K562 (cell line): Measurements from ENCODE around the gene OIT3. TPM values are rescaled to one million over a fixed set of nuclear protein-coding genes. Genes with fewer than 3 reads are reported as not detected.

Experiments
- BRCA1 ChIP-seq, 2 experiments: fragments of 450-650 bp in 1 of 2; sonication (generic) in 1 of 2; formaldehyde crosslinking in 1 of 2; IDR thresholded peaks; 2 replicates each; pipeline versions ENCODE4 v1.5.0 to v1.6.1; 2017 to 2020; ENCODE audit warnings: mild to moderate bottlenecking in 1 of 2, missing genetic modification reagents in 1 of 2
- BRF1 ChIP-seq: IDR thresholded peaks from 3 replicates; pipeline ENCODE4 v1.6.1; 2011; ENCODE audit warnings: borderline replicate concordance, mild to moderate bottlenecking; ENCODE audit not compliant: insufficient read length; ENCODE audit errors: extremely low read depth
- CREB5 ChIP-seq: fragments of 250-450 bp; sonication (Bioruptor Pico); IDR thresholded peaks from 2 replicates; pipeline ENCODE4 v1.5.0; 2020; ENCODE audit warnings: mild to moderate bottlenecking
- FOXK2 ChIP-seq, 2 experiments: fragments of 450-650 bp; IDR thresholded peaks in 1 of 2; conservative IDR thresholded peaks in 1 of 2; 2 replicates each; pipeline ENCODE4 v1.6.1; 2016; ENCODE audit warnings: low read depth in 2 of 2, mild to moderate bottlenecking in 1 of 2
- FOXP1 ChIP-seq: sonication (generic); formaldehyde crosslinking; IDR thresholded peaks from 2 replicates; pipeline ENCODE4 v1.8.0; 2022; ENCODE audit warnings: mild to moderate bottlenecking, missing genetic modification reagents
- HINFP ChIP-seq: fragments of 450-650 bp; conservative IDR thresholded peaks from 2 replicates; pipeline ENCODE4 v1.6.1; 2016; ENCODE audit warnings: missing genetic modification characterization, low read depth, mild to moderate bottlenecking, control low read depth, missing compliant biosample characterization
- MYC ChIP-seq, 2 experiments: fragments of 250-450 bp in 1 of 2; sonication (Bioruptor Pico) in 1 of 2; IDR thresholded peaks; 2 replicates each; pipeline versions ENCODE4 v1.5.1 to v1.6.1; 2012 to 2021; ENCODE audit warnings: low read depth in 2 of 2, borderline replicate concordance in 1 of 2, improper control_type of control experiment in 1 of 2, low read length in 1 of 2, mild to moderate bottlenecking in 1 of 2, moderate library complexity in 1 of 2
- POLR2A ChIP-seq: fragments of 450-650 bp; conservative IDR thresholded peaks from 2 replicates; pipeline ENCODE4 v1.6.1; 2016
- RREB1 ChIP-seq: fragments of 250-450 bp; sonication (Bioruptor Pico); IDR thresholded peaks from 2 replicates; pipeline ENCODE4 v1.4.0; 2020
- SMARCE1 ChIP-seq: fragments of 450-650 bp; IDR thresholded peaks from 2 replicates; pipeline ENCODE4 v1.7.1; 2016; ENCODE audit warnings: mild to moderate bottlenecking
- STAT5A ChIP-seq: IDR thresholded peaks from 2 replicates; pipeline ENCODE4 v1.6.1; 2012; ENCODE audit warnings: low read length, inconsistent platforms, borderline replicate concordance
- THRAP3 ChIP-seq: fragments of 450-650 bp; IDR thresholded peaks from 2 replicates; pipeline ENCODE4 v1.6.1; 2016; ENCODE audit warnings: mild to moderate bottlenecking, inconsistent platforms, borderline replicate concordance
- XRCC5 ChIP-seq: fragments of 200-400 bp; formaldehyde crosslinking; IDR thresholded peaks from 2 replicates; pipeline ENCODE4 v1.6.1; 2017; ENCODE audit warnings: low read depth, mild to moderate bottlenecking, low read length
- ZBTB26 ChIP-seq: fragments of 450-650 bp; formaldehyde crosslinking; IDR thresholded peaks from 2 replicates; pipeline ENCODE4 v1.4.0; 2022; ENCODE audit warnings: missing genetic modification characterization
- ZNF134 ChIP-seq: fragments of 250-450 bp; sonication (Bioruptor Pico); conservative IDR thresholded peaks from 2 replicates; pipeline ENCODE4 v1.4.0; 2020
- ZNF140 ChIP-seq: fragments of 250-450 bp; sonication (Bioruptor Pico); IDR thresholded peaks from 2 replicates; pipeline ENCODE4 v1.8.0; 2021; ENCODE audit warnings: moderate library complexity, mild to moderate bottlenecking, inconsistent platforms
- ZNF24 ChIP-seq: fragments of 450-650 bp; IDR thresholded peaks from 2 replicates; pipeline ENCODE4 v1.6.1; 2016
- ZNF436 ChIP-seq: fragments of 250-450, 450-650 bp; sonication (Bioruptor Pico); formaldehyde crosslinking; IDR thresholded peaks from 2 replicates; pipeline ENCODE4 v1.7.0; 2020; ENCODE audit warnings: mild to moderate bottlenecking
- ZNF699 ChIP-seq: fragments of 250-450 bp; sonication (Bioruptor Pico); IDR thresholded peaks from 2 replicates; pipeline ENCODE4 v1.8.0; 2021; ENCODE audit warnings: mild to moderate bottlenecking, moderate library complexity; ENCODE audit not compliant: insufficient replicate concordance
- ZNF77 ChIP-seq: fragments of 250-450 bp; sonication (Bioruptor Pico); IDR thresholded peaks from 2 replicates; pipeline ENCODE4 v1.5.0; 2020
- polyA plus RNA-seq, 8 experiments: library from polyadenylated mRNA; depleted of rRNA in 4 of 8; stranded (reverse) in 5 of 8; unstranded in 3 of 8; fragments of >200 nt; fragmentation: Nextera tagmentation in 2 of 8; fragmentation: Illumina TruSeq in 1 of 8; extraction: Ambion mirVana in 2 of 8; extraction: Trizol in 1 of 8; gene quantifications; 2 replicates each; pipeline versions ENCODE4 v1.2.1 to v1.2.3, GENCODE V29; 2011 to 2014; ENCODE audit warnings: inconsistent platforms in 1 of 8, missing spikeins in 1 of 8
- total RNA-seq, 7 experiments: library from RNA; depleted of rRNA in 6 of 7; stranded (reverse); fragments of >200 nt in 6 of 7; fragmentation: Illumina TruSeq in 2 of 7; extraction: Trizol in 2 of 7; gene quantifications; 2 replicates each; pipeline versions ENCODE4 v1.2.1 to v1.2.3, GENCODE V29; 2011 to 2021; ENCODE audit warnings: low replicate concordance in 1 of 7

The OIT3 gene
- total and polyA plus RNA-seq, 9 of the 15 experiments (the other 6 are each of a cell fraction or from before 2014, with no cell fraction given) = not detected

- TF ChIP-seq BRCA1 (IDR thresholded peaks at IDR 0.05) = no peak
- TF ChIP-seq BRCA1 (CRISPR knock-in tag; IDR thresholded peaks at IDR 0.05) = no peak
- no peak for TF ChIP-seq XRCC5
- TF ChIP-seq HINFP (tag) = peak; percentile 45; the same call in 1 of the 2 replicates
- no peak for TF ChIP-seq RREB1
- no peak for TF ChIP-seq ZNF140 (CRISPR knock-in tag)
- peak; percentile 36; the same call in 1 of the 2 replicates for TF ChIP-seq SMARCE1
- TF ChIP-seq ZNF699 (CRISPR knock-in tag) = no peak
- TF ChIP-seq STAT5A = no peak
- no peak for TF ChIP-seq MYC (IDR thresholded peaks at IDR 0.05; ENCODE audit: low read depth, low read length)
- TF ChIP-seq MYC (CRISPR knock-in tag; IDR thresholded peaks at IDR 0.05; ENCODE audit: borderline replicate concordance, low read depth) = no peak
- no peak for TF ChIP-seq THRAP3
- no peak for TF ChIP-seq ZBTB26 (CRISPR knock-in tag)
- TF ChIP-seq POLR2A = no peak
- TF ChIP-seq CREB5 (CRISPR knock-in tag) = peak; percentile 62; the same call in 1 of the 2 replicates
- no peak for TF ChIP-seq ZNF77 (CRISPR knock-in tag)
- no peak for TF ChIP-seq FOXP1 (CRISPR knock-in tag)
- TF ChIP-seq ZNF24 = no peak
- TF ChIP-seq ZNF134 (CRISPR knock-in tag) = no peak
- TF ChIP-seq FOXK2 (conservative IDR thresholded peaks at IDR 0.05 in 1 of 2, IDR thresholded peaks at IDR 0.05 in 1 of 2; ENCODE audit: low read depth in 2 of 2) = no peak
- no peak for TF ChIP-seq ZNF436 (CRISPR knock-in tag)
- TF ChIP-seq BRF1 = no peak
Observed at GRCh38 chr10:72888151-72888638, 5.3 kb upstream of the OIT3 start (continued).
